ENCODE measurements around the gene HDGFL2. TPM values are rescaled to one million over a fixed set of nuclear protein-coding genes. Genes with fewer than 3 reads are reported as not detected.

HDGFL2 gene
- total RNA-seq, 2 experiments from 2014 or later: 17.2 to 18.0 TPM

- Histone ChIP-seq H3K27me3 (ENCODE audit: control insufficient read depth in 1 of 2, insufficient read depth in 2 of 2, low read length in 2 of 2) (no peaks in the 10 kb centered on the region), H3K27ac (ENCODE audit: low read depth in 1 of 2, low read length in 2 of 2) (no peak overlapping the region), H3K4me3 (ENCODE audit: low read length) (no peak overlapping the region), H3K9me3 (ENCODE audit: control insufficient read depth in 1 of 2, insufficient read depth in 1 of 2, low read length in 2 of 2) (no peaks in the 10 kb centered on the region), H3K36me3 (ENCODE audit: insufficient read depth, low read length) (peaks cover 27% of the 10 kb centered on the region), H3K4me1 (ENCODE audit: insufficient read depth, low read length) (no peaks in the 10 kb centered on the region)
- no peak for TF ChIP-seq CTCF (IDR thresholded peaks at IDR 0.05)
- ATAC-seq (ENCODE audit: poor library complexity) (no peak), DNase-seq (no peak)
- POLR2A ChIA-PET: no interaction called here
- H3K27ac Mint-ChIP-seq: no peak overlapping the region
- H3K36me3 Mint-ChIP-seq (ENCODE audit: low read depth): peaks cover 40% of the 10 kb centered on the region
- no peaks in the 10 kb centered on the region for H3K9me3 Mint-ChIP-seq
- CTCF ChIA-PET: no interaction called here
- no peaks in the 10 kb centered on the region for H3K4me1 Mint-ChIP-seq (ENCODE audit: low read depth)
- no peak overlapping the region for H3K4me3 Mint-ChIP-seq
- H3K27me3 Mint-ChIP-seq: no peaks in the 10 kb centered on the region
- intact Hi-C loops (cut with DNase I, micrococcal nuclease): no loop called here
Observed at GRCh38 chr19:4428326-4428975, 43.6 kb upstream of the HDGFL2 start.

GRCh38 chr19:4429256-4429655 is 42.8 kb upstream of the HDGFL2 start:
- Mint-ChIP-seq H3K36me3 (ENCODE audit: low read depth) (peaks cover 33% of the 10 kb centered on the region), H3K27ac (no peak overlapping the region), H3K4me1 (ENCODE audit: low read depth) (no peaks in the 10 kb centered on the region), H3K4me3 (no peak overlapping the region), H3K9me3 (no peaks in the 10 kb centered on the region), H3K27me3 (no peaks in the 10 kb centered on the region)
- ATAC-seq (ENCODE audit: poor library complexity): no peak
- Histone ChIP-seq H3K36me3 (ENCODE audit: insufficient read depth, low read length) (peaks cover 23% of the 10 kb centered on the region), H3K27ac (ENCODE audit: low read depth in 1 of 2, low read length in 2 of 2) (no peak overlapping the region), H3K27me3 (ENCODE audit: control insufficient read depth in 1 of 2, insufficient read depth in 2 of 2, low read length in 2 of 2) (no peaks in the 10 kb centered on the region), H3K4me1 (ENCODE audit: insufficient read depth, low read length) (no peaks in the 10 kb centered on the region), H3K4me3 (ENCODE audit: low read length) (no peak overlapping the region), H3K9me3 (ENCODE audit: control insufficient read depth in 1 of 2, insufficient read depth in 1 of 2, low read length in 2 of 2) (no peaks in the 10 kb centered on the region)
- ChIA-PET POLR2A (no interaction called here), CTCF (no interaction called here)
- DNase-seq: no peak
- TF ChIP-seq CTCF (IDR thresholded peaks at IDR 0.05): no peak
- intact Hi-C loops (cut with DNase I, micrococcal nuclease): no loop called here

DNA sequence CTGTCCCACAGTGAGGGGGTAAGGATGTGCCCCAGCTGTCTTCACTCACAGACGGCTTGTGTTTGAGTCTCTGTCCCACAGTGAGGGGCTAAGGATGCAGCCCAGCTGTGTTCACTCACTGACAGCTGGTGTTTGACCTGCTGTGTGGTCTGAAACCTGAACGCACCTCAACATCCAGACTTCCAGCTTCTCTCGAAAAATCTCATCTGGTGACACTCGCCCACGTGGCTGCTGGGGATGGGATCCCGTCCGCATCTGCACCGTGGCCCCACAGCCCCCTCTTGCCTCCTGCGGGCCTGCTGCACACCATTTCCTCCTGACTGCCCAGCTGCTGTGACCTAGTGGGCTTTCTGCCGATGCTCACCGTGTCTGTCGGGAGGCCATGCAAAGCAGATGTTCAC is 42.3 kb upstream of the HDGFL2 start:
- Mint-ChIP-seq H3K27ac (no peak overlapping the region), H3K36me3 (ENCODE audit: low read depth) (peaks cover 37% of the 10 kb centered on the region), H3K4me1 (ENCODE audit: low read depth) (no peaks in the 10 kb centered on the region), H3K9me3 (no peaks in the 10 kb centered on the region), H3K27me3 (no peaks in the 10 kb centered on the region), H3K4me3 (no peak overlapping the region)
- Histone ChIP-seq H3K27ac (ENCODE audit: low read depth in 1 of 2, low read length in 2 of 2) (no peak overlapping the region), H3K9me3 (ENCODE audit: control insufficient read depth in 1 of 2, insufficient read depth in 1 of 2, low read length in 2 of 2) (no peaks in the 10 kb centered on the region), H3K27me3 (ENCODE audit: control insufficient read depth in 1 of 2, insufficient read depth in 2 of 2, low read length in 2 of 2) (no peaks in the 10 kb centered on the region), H3K36me3 (ENCODE audit: insufficient read depth, low read length) (peaks cover 25% of the 10 kb centered on the region), H3K4me3 (ENCODE audit: low read length) (no peak overlapping the region), H3K4me1 (ENCODE audit: insufficient read depth, low read length) (no peaks in the 10 kb centered on the region)
- intact Hi-C loops (cut with DNase I, micrococcal nuclease): no loop called here
- TF ChIP-seq CTCF (IDR thresholded peaks at IDR 0.05): no peak
- ATAC-seq (ENCODE audit: poor library complexity) (no peak), DNase-seq (no peak)
- ChIA-PET CTCF (no interaction called here), POLR2A (no interaction called here)

Data from CD4-positive, alpha-beta T cell (primary cell).